ENCODE measurements around the gene CPB2. TPM values are rescaled to one million over a fixed set of nuclear protein-coding genes. Genes with fewer than 3 reads are reported as not detected.

The CPB2 gene
- total RNA-seq, 4 donors from 2014 or later: 0.28 TPM; not detected in 3

GRCh38 chr13:46038296-46038695 is 66.5 kb downstream of the CPB2 start:
- no peak overlapping the region for H3K4me3 ChIP-seq
- H3K27me3 ChIP-seq: no peaks in the 10 kb centered on the region
- no peaks in the 10 kb centered on the region for H3K4me1 ChIP-seq
- intact Hi-C loops (cut with DNase I; ENCODE audit: low total_unique reads): no loop called here
- no peak overlapping the region for H3K27ac ChIP-seq
- no peak for DNase-seq
- H3K36me3 ChIP-seq: no peaks in the 10 kb centered on the region
- TF ChIP-seq, protein P1, sequence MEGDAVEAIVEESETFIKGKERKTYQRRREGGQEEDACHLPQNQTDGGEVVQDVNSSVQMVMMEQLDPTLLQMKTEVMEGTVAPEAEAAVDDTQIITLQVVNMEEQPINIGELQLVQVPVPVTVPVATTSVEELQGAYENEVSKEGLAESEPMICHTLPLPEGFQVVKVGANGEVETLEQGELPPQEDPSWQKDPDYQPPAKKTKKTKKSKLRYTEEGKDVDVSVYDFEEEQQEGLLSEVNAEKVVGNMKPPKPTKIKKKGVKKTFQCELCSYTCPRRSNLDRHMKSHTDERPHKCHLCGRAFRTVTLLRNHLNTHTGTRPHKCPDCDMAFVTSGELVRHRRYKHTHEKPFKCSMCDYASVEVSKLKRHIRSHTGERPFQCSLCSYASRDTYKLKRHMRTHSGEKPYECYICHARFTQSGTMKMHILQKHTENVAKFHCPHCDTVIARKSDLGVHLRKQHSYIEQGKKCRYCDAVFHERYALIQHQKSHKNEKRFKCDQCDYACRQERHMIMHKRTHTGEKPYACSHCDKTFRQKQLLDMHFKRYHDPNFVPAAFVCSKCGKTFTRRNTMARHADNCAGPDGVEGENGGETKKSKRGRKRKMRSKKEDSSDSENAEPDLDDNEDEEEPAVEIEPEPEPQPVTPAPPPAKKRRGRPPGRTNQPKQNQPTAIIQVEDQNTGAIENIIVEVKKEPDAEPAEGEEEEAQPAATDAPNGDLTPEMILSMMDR (IDR thresholded peaks at IDR 0.05): no peak
- no peak for TF ChIP-seq POLR2A (IDR thresholded peaks at IDR 0.05)
- no peaks in the 10 kb centered on the region for H3K9me3 ChIP-seq

GRCh38 chr13:46035066-46035465 is 69.8 kb downstream of the CPB2 start:
- intact Hi-C loops (cut with DNase I; ENCODE audit: low total_unique reads): no loop called here
- no peak for DNase-seq
- no peaks in the 10 kb centered on the region for H3K9me3 ChIP-seq
- no peaks in the 10 kb centered on the region for H3K36me3 ChIP-seq
- no peak overlapping the region for H3K4me3 ChIP-seq
- H3K27me3 ChIP-seq: no peaks in the 10 kb centered on the region
- TF ChIP-seq, protein P1 (IDR thresholded peaks at IDR 0.05): no peak
- no peak for TF ChIP-seq POLR2A (IDR thresholded peaks at IDR 0.05)
- H3K4me1 ChIP-seq: no peaks in the 10 kb centered on the region
- H3K27ac ChIP-seq: no peak overlapping the region

DNA sequence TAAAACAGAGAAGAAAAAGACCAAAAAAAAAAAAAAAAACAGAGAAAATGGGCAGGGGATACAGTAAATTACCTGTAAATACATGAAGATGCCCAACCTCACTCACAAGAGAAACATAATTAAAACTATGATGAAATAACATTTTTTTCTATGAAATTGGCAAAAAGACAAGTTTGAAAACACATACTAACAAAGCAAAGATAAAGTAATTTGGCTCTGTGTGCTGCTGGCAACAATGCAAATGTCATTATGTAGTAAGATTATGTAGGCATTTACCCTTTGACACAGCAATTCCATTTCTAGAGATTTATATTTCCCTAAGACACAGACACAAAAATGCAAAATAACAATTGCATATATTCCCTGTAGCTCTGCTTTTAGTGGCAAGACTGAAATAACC is 72.5 kb downstream of the CPB2 start:
- Histone ChIP-seq H3K9me3 (no peaks in the 10 kb centered on the region), H3K4me1 (no peaks in the 10 kb centered on the region), H3K36me3 (no peaks in the 10 kb centered on the region), H3K4me3 (no peak overlapping the region), H3K27me3 (no peaks in the 10 kb centered on the region), H3K27ac (no peak overlapping the region)
- TF ChIP-seq POLR2A (IDR thresholded peaks at IDR 0.05): no peak
- TF ChIP-seq, protein P1 (IDR thresholded peaks at IDR 0.05): no peak
- intact Hi-C loops (cut with DNase I; ENCODE audit: low total_unique reads): no loop called here
- DNase-seq: no peak

GRCh38 chr13:46031581-46032263 is 73.1 kb downstream of the CPB2 start:
- H3K9me3 ChIP-seq: no peaks in the 10 kb centered on the region

DNA sequence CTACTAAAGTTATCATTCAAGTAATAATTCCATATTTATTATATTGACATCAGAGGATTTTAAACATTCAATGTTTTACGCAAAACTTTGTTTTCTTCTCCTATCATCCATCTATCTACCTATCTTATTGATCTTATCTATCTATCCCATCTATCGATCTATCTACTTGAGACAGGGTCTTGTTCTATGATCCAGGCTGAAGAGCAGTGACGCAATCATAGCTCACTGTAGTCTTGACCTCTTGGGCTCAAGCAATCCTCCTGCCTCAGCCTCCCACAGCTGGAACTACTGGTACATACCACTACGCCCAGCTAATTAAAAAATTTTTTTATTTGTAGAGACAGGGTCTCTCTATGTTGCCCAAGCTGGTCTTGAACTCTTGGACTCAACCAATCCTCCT is 79.7 kb downstream of the CPB2 start:
- intact Hi-C loops (cut with DNase I; ENCODE audit: low total_unique reads): no loop called here
- no peaks in the 10 kb centered on the region for H3K4me1 ChIP-seq
- DNase-seq: no peak
- H3K27ac ChIP-seq: no peak overlapping the region
- no peaks in the 10 kb centered on the region for H3K36me3 ChIP-seq
- H3K27me3 ChIP-seq: no peaks in the 10 kb centered on the region
- H3K9me3 ChIP-seq: no peaks in the 10 kb centered on the region
- H3K4me3 ChIP-seq: no peak overlapping the region
- TF ChIP-seq POLR2A (IDR thresholded peaks at IDR 0.05): no peak
- TF ChIP-seq, protein P1 (IDR thresholded peaks at IDR 0.05): no peak

More at GRCh38 chr13:46031581-46032263, 73.1 kb downstream of the CPB2 start:
- intact Hi-C loops (cut with DNase I; ENCODE audit: low total_unique reads): no loop called here
- Histone ChIP-seq H3K27ac (no peak overlapping the region), H3K4me1 (no peaks in the 10 kb centered on the region), H3K4me3 (no peak overlapping the region), H3K36me3 (no peaks in the 10 kb centered on the region), H3K27me3 (no peaks in the 10 kb centered on the region)
- no peak for TF ChIP-seq POLR2A (IDR thresholded peaks at IDR 0.05)
- TF ChIP-seq, protein P1 (IDR thresholded peaks at IDR 0.05): no peak
- no peak for DNase-seq
